Measurements from ENCODE around the gene ELFN1.

GRCh38 chr7:1698951-1699350 is 28.9 kb downstream of the ELFN1 start:
- no peak for TF ChIP-seq POLR2A (IDR thresholded peaks at IDR 0.05)
- TF ChIP-seq CTCF (IDR thresholded peaks at IDR 0.05), result no peak

Data from esophagus squamous epithelium (tissue), 4 donors.